Mucosa of rectum (tissue), 2 donors: ENCODE results near the gene NFATC2.

ENCODE experiments used
- H3K27ac ChIP-seq, 2 donors: one replicate each; pipeline ENCODE4 v1.7.0; 2013; ENCODE audit warnings: inconsistent platforms in 2 of 2, low read depth in 2 of 2, low read length in 2 of 2
- H3K27me3 ChIP-seq, 2 donors: one replicate each; pipeline ENCODE4 v1.7.0; 2013; ENCODE audit warnings: low read length in 2 of 2; ENCODE audit not compliant: control insufficient read depth in 2 of 2, insufficient read depth in 2 of 2
- H3K36me3 ChIP-seq, 2 donors: one replicate each; pipeline ENCODE4 v1.7.0; 2013; ENCODE audit warnings: low read length in 2 of 2; ENCODE audit not compliant: control insufficient read depth in 2 of 2, insufficient read depth in 2 of 2
- H3K4me1 ChIP-seq, 2 donors: one replicate each; pipeline ENCODE4 v1.7.0; 2013; ENCODE audit warnings: low read length in 2 of 2, mild to moderate bottlenecking in 1 of 2; ENCODE audit not compliant: control insufficient read depth in 2 of 2, insufficient read depth in 2 of 2
- H3K4me3 ChIP-seq, 2 donors: one replicate each; pipeline ENCODE4 v1.7.0; 2013; ENCODE audit warnings: low read length in 2 of 2
- H3K9ac ChIP-seq, 2 donors: one replicate each; pipeline ENCODE4 v1.7.0; 2013; ENCODE audit warnings: low read length in 2 of 2, low read depth in 1 of 2, mild to moderate bottlenecking in 1 of 2
- H3K9me3 ChIP-seq, 2 donors: one replicate each; pipeline ENCODE4 v1.7.0; 2013; ENCODE audit warnings: low read length in 2 of 2; ENCODE audit not compliant: control insufficient read depth in 2 of 2
- donor health status: healthy.
- donor health status: Normal muscosa, but diverticular disease.

The NFATC2 gene

GRCh38 chr20:51382986-51383821 is 159.3 kb downstream of the NFATC2 start:
- Histone ChIP-seq H3K27ac (no peak overlapping the region), H3K27me3 (no peaks in the 10 kb centered on the region), H3K36me3 (no peaks in the 10 kb centered on the region), H3K4me1 (peaks cover 4 to 5% of the 10 kb centered on the region in 2 donors), H3K4me3 (no peak overlapping the region), H3K9ac (no peak overlapping the region), H3K9me3 (no peaks in the 10 kb centered on the region)

- Histone ChIP-seq H3K27ac (no peak overlapping the region), H3K27me3 (no peaks in the 10 kb centered on the region), H3K9me3 (no peaks in the 10 kb centered on the region), H3K36me3 (no peaks in the 10 kb centered on the region), H3K4me1 (peaks cover 4 to 5% of the 10 kb centered on the region in 2 donors), H3K4me3 (no peak overlapping the region), H3K9ac (no peak overlapping the region)
These were observed 160.2 kb downstream of the NFATC2 start for GRCh38 chr20:51382111-51382985.

- Histone ChIP-seq H3K27me3 (no peaks in the 10 kb centered on the region), H3K27ac (no peak overlapping the region), H3K9me3 (no peaks in the 10 kb centered on the region), H3K9ac (no peak overlapping the region), H3K4me3 (no peak overlapping the region), H3K4me1 (peaks cover 4 to 5% of the 10 kb centered on the region in 2 donors), H3K36me3 (no peaks in the 10 kb centered on the region)
These were observed 161.0 kb downstream of the NFATC2 start for GRCh38 chr20:51381557-51381956.

- Histone ChIP-seq H3K9me3 (no peaks in the 10 kb centered on the region), H3K9ac (no peak overlapping the region), H3K27me3 (no peaks in the 10 kb centered on the region), H3K27ac (no peak overlapping the region), H3K4me3 (no peak overlapping the region), H3K4me1 (peaks cover 4 to 5% of the 10 kb centered on the region in 2 donors), H3K36me3 (no peaks in the 10 kb centered on the region)
These were observed 161.8 kb downstream of the NFATC2 start for GRCh38 chr20:51380401-51381385.

- Histone ChIP-seq H3K9me3 (no peaks in the 10 kb centered on the region), H3K4me1 (peaks cover 4 to 5% of the 10 kb centered on the region in 2 donors), H3K4me3 (no peak overlapping the region), H3K9ac (no peak overlapping the region), H3K27ac (no peak overlapping the region), H3K36me3 (no peaks in the 10 kb centered on the region), H3K27me3 (no peaks in the 10 kb centered on the region)
These were observed 162.7 kb downstream of the NFATC2 start for GRCh38 chr20:51379601-51380341.

GRCh38 chr20:51378171-51378928 is 164.2 kb downstream of the NFATC2 start:
- H3K4me1 ChIP-seq = peaks cover 0 to 5% of the 10 kb centered on the region in 2 donors
- no peaks in the 10 kb centered on the region for H3K9me3 ChIP-seq

GRCh38 chr20:51377132-51377531 is 165.4 kb downstream of the NFATC2 start:
- Histone ChIP-seq H3K9me3 (no peaks in the 10 kb centered on the region), H3K9ac (no peak overlapping the region), H3K27ac (no peak overlapping the region), H3K36me3 (no peaks in the 10 kb centered on the region), H3K4me3 (no peak overlapping the region), H3K4me1 (no peaks in the 10 kb centered on the region), H3K27me3 (no peaks in the 10 kb centered on the region)

More at GRCh38 chr20:51378171-51378928, 164.2 kb downstream of the NFATC2 start:
- Histone ChIP-seq H3K27ac (no peak overlapping the region), H3K27me3 (no peaks in the 10 kb centered on the region), H3K4me3 (no peak overlapping the region), H3K9ac (no peak overlapping the region), H3K36me3 (no peaks in the 10 kb centered on the region)

GRCh38 chr20:51376111-51376510 is 166.4 kb downstream of the NFATC2 start:
- no peak overlapping the region for H3K27ac ChIP-seq
- H3K4me1 ChIP-seq = no peaks in the 10 kb centered on the region
- H3K9me3 ChIP-seq = no peaks in the 10 kb centered on the region
- H3K36me3 ChIP-seq = no peaks in the 10 kb centered on the region
- H3K4me3 ChIP-seq = no peak overlapping the region
- H3K27me3 ChIP-seq = no peaks in the 10 kb centered on the region
- no peak overlapping the region for H3K9ac ChIP-seq
